ENCODE measurements around the gene S1PR4. TPM values are rescaled to one million over a fixed set of nuclear protein-coding genes. Genes with fewer than 3 reads are reported as not detected.
A peak's percentile ranks its signal among the peaks of the same experiment; 100 is the strongest.

The S1PR4 gene
- total RNA-seq, 1 experiment from 2014 or later = 0.26 TPM

- H3K4me1 ChIP-seq (ENCODE audit: control insufficient read depth, insufficient read depth, low read length) = no peaks in the 10 kb centered on the region
- in situ Hi-C loops (cut with HindIII; ENCODE audit: low pct_unique_long_range_greater_than_20kb, low sequenced_read_pairs) (no loop called here), intact Hi-C loops (cut with micrococcal nuclease; ENCODE audit: unreplicated experiment) (no loop called here)
- BruUV-seq (replicated peaks) = no TSS peak
- no peaks in the 10 kb centered on the region; the same call in 1 of the 2 replicates for H3K36me3 ChIP-seq (ENCODE audit: control insufficient read depth, insufficient read depth, low read length)
- CTCF ChIA-PET = no interaction called here
- TF ChIP-seq POLR2AphosphoS5 (IDR thresholded peaks at IDR 0.05; ENCODE audit: low read depth, low read length) (no peak), SIN3A (IDR thresholded peaks at IDR 0.05; ENCODE audit: borderline replicate concordance, insufficient read depth, low read depth, low read length) (no peak), TCF7L2 (IDR thresholded peaks at IDR 0.05; ENCODE audit: low read depth, low read length) (no peak)
- TF ChIP-seq, protein P1, sequence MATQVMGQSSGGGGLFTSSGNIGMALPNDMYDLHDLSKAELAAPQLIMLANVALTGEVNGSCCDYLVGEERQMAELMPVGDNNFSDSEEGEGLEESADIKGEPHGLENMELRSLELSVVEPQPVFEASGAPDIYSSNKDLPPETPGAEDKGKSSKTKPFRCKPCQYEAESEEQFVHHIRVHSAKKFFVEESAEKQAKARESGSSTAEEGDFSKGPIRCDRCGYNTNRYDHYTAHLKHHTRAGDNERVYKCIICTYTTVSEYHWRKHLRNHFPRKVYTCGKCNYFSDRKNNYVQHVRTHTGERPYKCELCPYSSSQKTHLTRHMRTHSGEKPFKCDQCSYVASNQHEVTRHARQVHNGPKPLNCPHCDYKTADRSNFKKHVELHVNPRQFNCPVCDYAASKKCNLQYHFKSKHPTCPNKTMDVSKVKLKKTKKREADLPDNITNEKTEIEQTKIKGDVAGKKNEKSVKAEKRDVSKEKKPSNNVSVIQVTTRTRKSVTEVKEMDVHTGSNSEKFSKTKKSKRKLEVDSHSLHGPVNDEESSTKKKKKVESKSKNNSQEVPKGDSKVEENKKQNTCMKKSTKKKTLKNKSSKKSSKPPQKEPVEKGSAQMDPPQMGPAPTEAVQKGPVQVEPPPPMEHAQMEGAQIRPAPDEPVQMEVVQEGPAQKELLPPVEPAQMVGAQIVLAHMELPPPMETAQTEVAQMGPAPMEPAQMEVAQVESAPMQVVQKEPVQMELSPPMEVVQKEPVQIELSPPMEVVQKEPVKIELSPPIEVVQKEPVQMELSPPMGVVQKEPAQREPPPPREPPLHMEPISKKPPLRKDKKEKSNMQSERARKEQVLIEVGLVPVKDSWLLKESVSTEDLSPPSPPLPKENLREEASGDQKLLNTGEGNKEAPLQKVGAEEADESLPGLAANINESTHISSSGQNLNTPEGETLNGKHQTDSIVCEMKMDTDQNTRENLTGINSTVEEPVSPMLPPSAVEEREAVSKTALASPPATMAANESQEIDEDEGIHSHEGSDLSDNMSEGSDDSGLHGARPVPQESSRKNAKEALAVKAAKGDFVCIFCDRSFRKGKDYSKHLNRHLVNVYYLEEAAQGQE (IDR thresholded peaks at IDR 0.05; ENCODE audit: insufficient read depth in 1 of 2, low read depth in 2 of 2, low read length in 1 of 2) = no peak
- TF ChIP-seq, protein P2, sequence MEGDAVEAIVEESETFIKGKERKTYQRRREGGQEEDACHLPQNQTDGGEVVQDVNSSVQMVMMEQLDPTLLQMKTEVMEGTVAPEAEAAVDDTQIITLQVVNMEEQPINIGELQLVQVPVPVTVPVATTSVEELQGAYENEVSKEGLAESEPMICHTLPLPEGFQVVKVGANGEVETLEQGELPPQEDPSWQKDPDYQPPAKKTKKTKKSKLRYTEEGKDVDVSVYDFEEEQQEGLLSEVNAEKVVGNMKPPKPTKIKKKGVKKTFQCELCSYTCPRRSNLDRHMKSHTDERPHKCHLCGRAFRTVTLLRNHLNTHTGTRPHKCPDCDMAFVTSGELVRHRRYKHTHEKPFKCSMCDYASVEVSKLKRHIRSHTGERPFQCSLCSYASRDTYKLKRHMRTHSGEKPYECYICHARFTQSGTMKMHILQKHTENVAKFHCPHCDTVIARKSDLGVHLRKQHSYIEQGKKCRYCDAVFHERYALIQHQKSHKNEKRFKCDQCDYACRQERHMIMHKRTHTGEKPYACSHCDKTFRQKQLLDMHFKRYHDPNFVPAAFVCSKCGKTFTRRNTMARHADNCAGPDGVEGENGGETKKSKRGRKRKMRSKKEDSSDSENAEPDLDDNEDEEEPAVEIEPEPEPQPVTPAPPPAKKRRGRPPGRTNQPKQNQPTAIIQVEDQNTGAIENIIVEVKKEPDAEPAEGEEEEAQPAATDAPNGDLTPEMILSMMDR (IDR thresholded peaks at IDR 0.05) = no peak
- no peak for ATAC-seq
- H3K9me3 ChIP-seq (ENCODE audit: control insufficient read depth, insufficient read depth, low read depth, low read length) = no peaks in the 10 kb centered on the region
- DNase-seq (ENCODE audit: low read depth, low spot score) = no peak
- peak overlapping the region; percentile 83; the same call in 1 of the 2 replicates for H3K27ac ChIP-seq (ENCODE audit: low read length)
- no peaks in the 10 kb centered on the region for H3K27me3 ChIP-seq (ENCODE audit: control insufficient read depth, insufficient read depth, low read length)
- POLR2A ChIA-PET = no interaction called here
- H3K4me3 ChIP-seq (ENCODE audit: low read depth in 2 of 2, low read length in 2 of 2) = no peak overlapping the region
Observed at GRCh38 chr19:3183721-3184641, 5.4 kb downstream of the S1PR4 start.

- in situ Hi-C loops (cut with HindIII; ENCODE audit: low pct_unique_long_range_greater_than_20kb, low sequenced_read_pairs) (no loop called here), intact Hi-C loops (cut with micrococcal nuclease; ENCODE audit: unreplicated experiment) (no loop called here)
- H3K36me3 ChIP-seq (ENCODE audit: control insufficient read depth, insufficient read depth, low read length) = no peaks in the 10 kb centered on the region; the same call in 1 of the 2 replicates
- H3K4me3 ChIP-seq (ENCODE audit: low read depth in 2 of 2, low read length in 2 of 2) = peak overlapping the region; percentile 69 to 79
- TF ChIP-seq, protein P2 (IDR thresholded peaks at IDR 0.05) = no peak
- TF ChIP-seq, protein P1 (IDR thresholded peaks at IDR 0.05; ENCODE audit: insufficient read depth in 1 of 2, low read depth in 2 of 2, low read length in 1 of 2) = no peak
- TF ChIP-seq POLR2AphosphoS5 (IDR thresholded peaks at IDR 0.05; ENCODE audit: low read depth, low read length) (no peak), TCF7L2 (IDR thresholded peaks at IDR 0.05; ENCODE audit: low read depth, low read length) (no peak), SIN3A (IDR thresholded peaks at IDR 0.05; ENCODE audit: borderline replicate concordance, insufficient read depth, low read depth, low read length) (peak; percentile 50; the same call in 1 of the 2 replicates)
- CTCF ChIA-PET = no interaction called here
- H3K27ac ChIP-seq (ENCODE audit: low read length) = peak overlapping the region; percentile 83
- POLR2A ChIA-PET = no interaction called here
- BruUV-seq (replicated peaks) = no TSS peak
- DNase-seq (ENCODE audit: low read depth, low spot score) = no peak
- ATAC-seq = peak; percentile 77
- no peaks in the 10 kb centered on the region for H3K9me3 ChIP-seq (ENCODE audit: control insufficient read depth, insufficient read depth, low read depth, low read length)
- H3K4me1 ChIP-seq (ENCODE audit: control insufficient read depth, insufficient read depth, low read length) = no peaks in the 10 kb centered on the region
- H3K27me3 ChIP-seq (ENCODE audit: control insufficient read depth, insufficient read depth, low read length) = no peaks in the 10 kb centered on the region
Observed at GRCh38 chr19:3184847-3185460, 6.4 kb downstream of the S1PR4 start.
